Measurements from ENCODE around the gene GGTA1. TPM values are rescaled to one million over a fixed set of nuclear protein-coding genes. Genes with fewer than 3 reads are reported as not detected.
"Not testable (repeated sequence)": the region's sequence is repeated elsewhere in the genome, so short reads cannot be mapped to it uniquely, and the experiment has no call there.

The GGTA1 gene
- total RNA-seq, 1 donor from 2014 or later: 14.0 TPM

DNA sequence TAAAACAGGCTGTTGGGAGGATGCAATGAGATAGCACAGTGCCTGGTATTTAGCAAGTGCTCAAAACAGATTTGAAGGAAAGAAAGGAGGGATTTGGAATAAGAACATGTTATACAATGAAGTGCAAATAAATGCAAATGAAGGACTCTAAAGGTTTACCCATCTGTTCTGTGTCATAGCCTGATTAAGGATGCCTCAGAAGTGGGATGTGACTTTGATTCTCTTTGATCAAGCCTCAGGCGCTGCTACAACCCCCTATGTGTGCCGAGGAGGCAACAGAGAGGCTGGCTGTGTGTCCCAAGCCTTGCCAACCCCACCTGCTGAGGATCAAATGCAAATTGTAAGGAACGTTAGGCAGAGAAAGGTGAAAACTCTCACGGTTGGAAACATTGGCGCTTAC is 27.2 kb downstream of the GGTA1 start:
- intact Hi-C loops (cut with DNase I): no loop called here
- TF ChIP-seq, protein P1, sequence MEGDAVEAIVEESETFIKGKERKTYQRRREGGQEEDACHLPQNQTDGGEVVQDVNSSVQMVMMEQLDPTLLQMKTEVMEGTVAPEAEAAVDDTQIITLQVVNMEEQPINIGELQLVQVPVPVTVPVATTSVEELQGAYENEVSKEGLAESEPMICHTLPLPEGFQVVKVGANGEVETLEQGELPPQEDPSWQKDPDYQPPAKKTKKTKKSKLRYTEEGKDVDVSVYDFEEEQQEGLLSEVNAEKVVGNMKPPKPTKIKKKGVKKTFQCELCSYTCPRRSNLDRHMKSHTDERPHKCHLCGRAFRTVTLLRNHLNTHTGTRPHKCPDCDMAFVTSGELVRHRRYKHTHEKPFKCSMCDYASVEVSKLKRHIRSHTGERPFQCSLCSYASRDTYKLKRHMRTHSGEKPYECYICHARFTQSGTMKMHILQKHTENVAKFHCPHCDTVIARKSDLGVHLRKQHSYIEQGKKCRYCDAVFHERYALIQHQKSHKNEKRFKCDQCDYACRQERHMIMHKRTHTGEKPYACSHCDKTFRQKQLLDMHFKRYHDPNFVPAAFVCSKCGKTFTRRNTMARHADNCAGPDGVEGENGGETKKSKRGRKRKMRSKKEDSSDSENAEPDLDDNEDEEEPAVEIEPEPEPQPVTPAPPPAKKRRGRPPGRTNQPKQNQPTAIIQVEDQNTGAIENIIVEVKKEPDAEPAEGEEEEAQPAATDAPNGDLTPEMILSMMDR (IDR thresholded peaks at IDR 0.05): no peak
- DNase-seq: no peak
- H3K9me3 ChIP-seq: no peaks in the 10 kb centered on the region
- H3K27ac ChIP-seq: no peak overlapping the region
- ATAC-seq: no peak
- no peaks in the 10 kb centered on the region for H3K36me3 ChIP-seq
- no peaks in the 10 kb centered on the region for H3K4me1 ChIP-seq
- no peaks in the 10 kb centered on the region for H3K27me3 ChIP-seq (ENCODE audit: low read depth)
- H3K4me3 ChIP-seq: no peak overlapping the region

DNA sequence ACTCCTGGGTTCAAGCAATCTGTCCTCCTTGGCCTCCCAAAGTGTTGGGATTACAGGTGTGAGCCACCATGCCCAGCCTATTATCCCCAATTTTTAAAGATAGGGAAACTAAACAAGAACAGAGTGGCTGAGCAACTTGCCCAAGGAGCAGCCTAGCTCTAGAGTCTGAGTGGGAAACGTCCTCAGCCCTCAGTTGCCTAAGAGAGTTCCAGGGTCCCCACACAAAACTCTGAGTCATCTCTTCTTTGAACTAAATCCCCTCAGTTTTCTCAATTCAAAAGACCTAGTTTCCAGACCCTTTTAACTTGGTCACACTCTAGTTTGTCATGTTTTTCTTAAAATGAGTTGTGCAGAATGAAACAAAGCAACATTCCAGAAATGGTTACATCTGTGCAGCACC is 33.5 kb downstream of the GGTA1 start:
- TF ChIP-seq, protein P1 (IDR thresholded peaks at IDR 0.05): no peak
- intact Hi-C loops (cut with DNase I): no loop called here
- no peaks in the 10 kb centered on the region for H3K4me1 ChIP-seq
- H3K9me3 ChIP-seq: no peaks in the 10 kb centered on the region
- ATAC-seq (no peak), DNase-seq (no peak)
- no peak overlapping the region for H3K4me3 ChIP-seq
- no peak overlapping the region for H3K27ac ChIP-seq
- H3K27me3 ChIP-seq (ENCODE audit: low read depth): no peaks in the 10 kb centered on the region
- no peaks in the 10 kb centered on the region for H3K36me3 ChIP-seq

DNA sequence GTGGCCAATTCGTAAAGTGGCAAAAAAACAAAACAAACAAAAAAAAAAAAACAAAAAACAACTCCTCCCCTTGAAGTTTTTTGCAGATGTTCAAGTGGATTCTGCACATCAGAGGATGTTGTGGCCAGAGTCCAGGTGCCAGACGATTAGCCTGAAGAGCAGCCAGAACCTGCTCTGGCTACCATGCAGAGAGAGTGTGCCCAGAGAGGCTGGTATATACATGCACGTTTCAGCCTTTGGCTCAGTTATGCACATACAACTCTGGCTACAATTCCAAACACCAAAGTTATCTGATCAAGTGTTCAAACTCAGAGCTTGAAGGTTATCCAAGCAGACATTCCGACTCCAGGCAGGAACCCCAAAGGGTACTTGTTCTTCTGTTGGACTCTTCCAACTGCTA is 34.7 kb downstream of the GGTA1 start:
- TF ChIP-seq, protein P1 (IDR thresholded peaks at IDR 0.05): no peak
- H3K36me3 ChIP-seq: no peaks in the 10 kb centered on the region
- no peak overlapping the region for H3K27ac ChIP-seq
- no peak overlapping the region for H3K4me3 ChIP-seq
- intact Hi-C loops (cut with DNase I): no loop called here
- no peaks in the 10 kb centered on the region for H3K9me3 ChIP-seq
- H3K4me1 ChIP-seq: no peaks in the 10 kb centered on the region
- DNase-seq (no peak), ATAC-seq (peak in 1 of 2 donors; percentile 34)
- no peaks in the 10 kb centered on the region for H3K27me3 ChIP-seq (ENCODE audit: low read depth)

DNA sequence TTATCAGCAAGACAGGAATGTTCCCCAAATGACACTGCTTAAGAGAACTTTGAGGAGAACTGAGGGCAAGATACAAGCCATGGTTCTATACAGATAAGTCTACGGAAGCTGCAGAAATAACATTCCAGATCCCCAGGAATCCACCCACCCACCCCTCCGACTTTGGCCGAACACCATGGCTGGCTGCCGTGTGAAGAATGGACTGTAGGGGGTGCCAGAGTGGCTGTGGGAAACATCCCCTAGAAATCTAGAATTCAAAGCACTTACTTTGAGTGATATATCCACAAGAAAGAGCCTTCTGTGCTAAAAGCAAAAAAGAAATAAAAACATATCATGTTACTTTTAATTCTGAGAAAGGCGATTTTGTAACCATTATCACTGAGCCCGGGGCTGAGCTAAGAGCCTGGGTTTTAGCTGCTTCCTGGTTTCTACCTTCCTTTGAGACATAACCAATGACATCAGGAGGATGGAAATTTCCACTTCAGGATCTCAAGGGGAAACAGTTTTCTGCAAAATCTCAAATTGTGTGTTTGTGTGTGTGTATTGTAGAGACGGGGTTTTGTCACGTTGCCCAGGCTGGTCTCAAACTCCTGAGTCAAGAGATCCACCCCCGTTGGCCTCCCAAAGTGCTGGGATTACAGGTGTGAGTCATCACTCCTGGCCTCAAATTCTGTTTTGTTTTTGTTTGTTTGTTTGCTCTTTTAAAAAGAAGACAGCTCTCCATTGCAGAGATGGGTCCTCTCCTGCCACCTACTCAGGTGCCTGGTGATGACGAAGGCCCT is 36.4 kb downstream of the GGTA1 start:
- no peaks in the 10 kb centered on the region for H3K36me3 ChIP-seq
- H3K4me3 ChIP-seq: no peak overlapping the region
- H3K27me3 ChIP-seq (ENCODE audit: low read depth): no peaks in the 10 kb centered on the region
- H3K4me1 ChIP-seq: no peaks in the 10 kb centered on the region
- DNase-seq (peak; percentile 61), ATAC-seq (peak; percentile 72 to 75)
- no peak overlapping the region for H3K27ac ChIP-seq
- intact Hi-C loops (cut with DNase I): no loop called here
- TF ChIP-seq, protein P1 (IDR thresholded peaks at IDR 0.05): peak; percentile 64
- H3K9me3 ChIP-seq: no peaks in the 10 kb centered on the region

DNA sequence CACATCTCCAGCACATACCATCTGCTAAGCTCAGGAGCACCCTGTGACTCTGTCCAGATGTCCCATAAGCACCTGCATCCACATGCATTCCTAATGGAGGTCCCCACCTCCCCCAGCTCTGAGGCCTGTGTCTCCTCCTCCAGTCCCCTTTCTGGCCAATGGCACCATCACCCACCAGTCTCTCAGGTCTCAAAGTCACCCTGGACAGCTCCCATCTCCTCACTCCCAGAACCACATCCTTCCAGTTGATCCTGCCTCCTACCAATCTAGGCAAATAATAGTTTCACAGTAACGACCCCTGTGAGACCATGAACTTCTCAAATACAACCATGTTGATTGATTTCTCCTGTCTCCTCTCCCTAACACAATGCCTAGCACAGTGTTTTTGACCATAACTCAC is 40.1 kb downstream of the GGTA1 start:
- no peaks in the 10 kb centered on the region for H3K27me3 ChIP-seq (ENCODE audit: low read depth)
- no peak overlapping the region for H3K27ac ChIP-seq
- no peaks in the 10 kb centered on the region for H3K4me1 ChIP-seq
- no peaks in the 10 kb centered on the region for H3K9me3 ChIP-seq
- intact Hi-C loops (cut with DNase I): no loop called here
- DNase-seq (no peak), ATAC-seq (no peak)
- TF ChIP-seq, protein P1 (IDR thresholded peaks at IDR 0.05): no peak
- H3K36me3 ChIP-seq: no peaks in the 10 kb centered on the region
- H3K4me3 ChIP-seq: no peak overlapping the region

DNA sequence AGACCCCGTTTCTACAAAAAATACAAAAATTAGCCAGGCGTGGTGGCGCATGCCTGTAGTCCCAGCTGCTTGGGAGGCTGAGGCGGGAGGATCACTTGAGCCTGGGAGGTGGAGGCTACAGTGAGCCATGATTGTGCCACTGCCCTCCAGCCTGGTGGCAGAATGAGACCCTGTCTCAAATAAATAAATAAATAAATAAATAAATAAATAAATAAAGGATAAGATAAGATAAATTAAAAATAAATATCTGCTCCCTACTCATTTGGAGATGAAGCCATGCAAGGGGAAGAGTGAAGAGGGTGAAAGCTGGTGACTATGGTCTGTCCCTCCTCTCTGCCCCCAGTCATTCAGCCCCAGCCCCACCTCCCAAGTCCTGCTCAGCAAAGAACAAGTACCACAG is 41.2 kb downstream of the GGTA1 start:
- H3K36me3 ChIP-seq; H3K9me3 ChIP-seq; H3K27ac ChIP-seq; H3K4me3 ChIP-seq; ATAC-seq; H3K27me3 ChIP-seq (ENCODE audit: low read depth); H3K4me1 ChIP-seq; DNase-seq; intact Hi-C loops (cut with DNase I): not testable (repeated sequence)

Data from lower lobe of right lung (tissue), 2 donors.